H1 (cell line): ENCODE measurements around the gene RTN3. TPM values are rescaled to one million over a fixed set of nuclear protein-coding genes. Genes with fewer than 3 reads are reported as not detected.
A peak's percentile ranks its signal among the peaks of the same experiment; 100 is the strongest.

Experiments
- POU5F1 ChIP-seq: IDR thresholded peaks from 2 replicates; pipeline ENCODE4 v1.6.1; 2011; ENCODE audit warnings: low read depth, mild to moderate bottlenecking, low read length, moderate library complexity
- SP2 ChIP-seq: IDR thresholded peaks from 2 replicates; pipeline ENCODE4 v1.6.1; 2012; ENCODE audit warnings: mild to moderate bottlenecking, low read length, inconsistent platforms
- TAF1 ChIP-seq: IDR thresholded peaks from 2 replicates; pipeline ENCODE4 v1.6.1; 2011; ENCODE audit warnings: mild to moderate bottlenecking, low read depth, low read length
- polyA plus RNA-seq, 7 experiments: library from polyadenylated mRNA; depleted of rRNA in 3 of 7; stranded (reverse) in 5 of 7; unstranded in 2 of 7; fragments of >200 nt in 5 of 7; fragments of 200-250 nt in 2 of 7; gene quantifications; 1 replicate in 5 of 7; 2 replicates in 1 of 7; 4 replicates in 1 of 7; pipeline versions ENCODE4 v1.2.1 to v1.2.3, GENCODE V29; 2011 to 2013; ENCODE audit warnings: missing spikeins in 2 of 7, mixed read lengths in 2 of 7
- total RNA-seq: library from RNA; stranded (reverse); fragmentation: NEBNext Ultra II Directional; extraction: Animal tissue kit (Norgen Biotek cat#: 25700); gene quantifications from 2 replicates; pipeline ENCODE4 v1.2.1, GENCODE V29; 2021

The RTN3 gene
- total and polyA plus RNA-seq, 2 of the 8 experiments (the other 6 are each of a cell fraction or from before 2014, with no cell fraction given): 160 to 203 TPM

GRCh38 chr11:63681321-63682065, at the start of gene RTN3 (continued):
- TF ChIP-seq TAF1: peak; percentile 95
- TF ChIP-seq POU5F1: no peak
- TF ChIP-seq SP2: no peak
- TF ChIP-seq, all 59 proteins: peak for 17
